Keratinocyte (primary cell): ENCODE data around the gene ZNF358. TPM values are rescaled to one million over a fixed set of nuclear protein-coding genes. Genes with fewer than 3 reads are reported as not detected.

ENCODE experiments used
- DNase-seq: peaks from one replicate; pipeline ENCODE4 v3.0.0-alpha.2; 2011; ENCODE audit warnings: low read depth, missing footprints, low spot score
- FAIRE-seq: peaks from 2 replicates; lab custom pipeline; 2011; peaks lifted over from hg19 to GRCh38; lab: Jason Lieb, UNC
- H2AFZ ChIP-seq: 2 replicates; pipeline ENCODE4 v1.6.0; 2012; ENCODE audit warnings: low read length, control low read depth, inconsistent platforms; ENCODE audit not compliant: control insufficient read depth
- H3K27ac ChIP-seq: 2 replicates; pipeline ENCODE4 v1.5.1; 2011; ENCODE audit warnings: low read length; ENCODE audit not compliant: control insufficient read depth, insufficient read depth
- H3K27me3 ChIP-seq: 3 replicates; pipeline ENCODE4 v1.6.0; 2011; ENCODE audit warnings: low read length; ENCODE audit not compliant: control insufficient read depth, insufficient read depth; ENCODE audit errors: extremely low read depth
- H3K36me3 ChIP-seq, 2 experiments: 2 replicates in 1 of 2; 3 replicates in 1 of 2; pipeline ENCODE4 v1.5.1; 2011; ENCODE audit warnings: low read length in 2 of 2, mild to moderate bottlenecking in 1 of 2; ENCODE audit not compliant: control insufficient read depth in 2 of 2, insufficient read depth in 2 of 2; ENCODE audit errors: extremely low read depth in 1 of 2
- H3K4me1 ChIP-seq: 3 replicates; pipeline ENCODE4 v1.5.1; 2011; ENCODE audit warnings: low read length; ENCODE audit not compliant: control insufficient read depth, insufficient read depth; ENCODE audit errors: extremely low read depth
- H3K4me2 ChIP-seq: 3 replicates; pipeline ENCODE4 v1.6.0; 2011; ENCODE audit warnings: low read depth, low read length; ENCODE audit not compliant: control insufficient read depth, insufficient read depth; ENCODE audit errors: extremely low read depth
- H3K4me3 ChIP-seq, 3 experiments: fragments of 200-600 bp in 1 of 3; sonication (generic) in 1 of 3; 2 replicates in 2 of 3; 3 replicates in 1 of 3; pipeline ENCODE4 v1.5.1; 2011 to 2016; ENCODE audit warnings: low read length in 3 of 3, mild to moderate bottlenecking in 3 of 3, control low read depth in 2 of 3, inconsistent platforms in 1 of 3, low read depth in 1 of 3, mixed read lengths in 1 of 3, mixed run types in 1 of 3, moderate library complexity in 1 of 3; ENCODE audit not compliant: control insufficient read depth in 2 of 3, insufficient read depth in 2 of 3; ENCODE audit errors: extremely low read depth in 1 of 3
- H3K79me2 ChIP-seq: 2 replicates; pipeline ENCODE4 v1.6.0; 2012; ENCODE audit warnings: low read length; ENCODE audit not compliant: control insufficient read depth, insufficient read depth
- H3K9ac ChIP-seq: 3 replicates; pipeline ENCODE4 v1.6.0; 2011; ENCODE audit warnings: low read length; ENCODE audit not compliant: control insufficient read depth, insufficient read depth; ENCODE audit errors: extremely low read depth
- H3K9me1 ChIP-seq: 3 replicates; pipeline ENCODE4 v1.6.0; 2011; ENCODE audit warnings: low read length; ENCODE audit not compliant: control insufficient read depth, insufficient read depth; ENCODE audit errors: extremely low read depth
- H3K9me3 ChIP-seq: 2 replicates; pipeline ENCODE4 v1.5.1; 2012; ENCODE audit warnings: low read depth, low read length; ENCODE audit not compliant: control insufficient read depth
- H4K20me1 ChIP-seq: 3 replicates; pipeline ENCODE4 v1.6.0; 2011; ENCODE audit warnings: low read length; ENCODE audit not compliant: control insufficient read depth, insufficient read depth; ENCODE audit errors: extremely low read depth
- EZH2 ChIP-seq: IDR thresholded peaks from one replicate; pipeline ENCODE4 v1.6.1; 2012; ENCODE audit warnings: inconsistent platforms, mild to moderate bottlenecking, low read length, moderate library complexity
- dilution Hi-C: fragments of 300-500 bp; cut with MboI; formaldehyde crosslinking; loops from one replicate; pipeline ENCODE4 v1.7.0; 2020; ENCODE audit warnings: low sequenced_read_pairs; ENCODE audit not compliant: extremely low pct_ligation_motif_present
- polyA plus RNA-seq, 5 experiments: library from polyadenylated mRNA; depleted of rRNA in 3 of 5; stranded (reverse) in 3 of 5; stranded (forward) in 1 of 5; unstranded in 1 of 5; fragments of >200 nt; gene quantifications; 1 replicate in 1 of 5; 2 replicates in 3 of 5; 3 replicates in 1 of 5; pipeline versions ENCODE4 v1.2.1 to v1.2.3, GENCODE V29; 2011 to 2012; ENCODE audit warnings: missing spikeins in 2 of 5, low read depth in 1 of 5, low replicate concordance in 1 of 5
- TF ChIP-seq, protein P1 (sequence below), 3 experiments: IDR thresholded peaks in 1 of 3; conservative IDR thresholded peaks in 1 of 3; optimal IDR thresholded peaks in 1 of 3; 2 replicates in 2 of 3; 3 replicates in 1 of 3; pipeline versions ENCODE3 to v1.5.1; 2011; ENCODE audit warnings: low read length in 3 of 3, mild to moderate bottlenecking in 3 of 3, moderate library complexity in 2 of 3, control low read depth in 1 of 3, inconsistent platforms in 1 of 3; ENCODE audit not compliant: insufficient read depth in 2 of 3; ENCODE audit errors: extremely low read depth in 1 of 3

The ZNF358 gene
- polyA plus RNA-seq, 1 donor (not counting 4 experiments of a cell fraction or from before 2014, with no cell fraction given): 8.5 TPM

DNA sequence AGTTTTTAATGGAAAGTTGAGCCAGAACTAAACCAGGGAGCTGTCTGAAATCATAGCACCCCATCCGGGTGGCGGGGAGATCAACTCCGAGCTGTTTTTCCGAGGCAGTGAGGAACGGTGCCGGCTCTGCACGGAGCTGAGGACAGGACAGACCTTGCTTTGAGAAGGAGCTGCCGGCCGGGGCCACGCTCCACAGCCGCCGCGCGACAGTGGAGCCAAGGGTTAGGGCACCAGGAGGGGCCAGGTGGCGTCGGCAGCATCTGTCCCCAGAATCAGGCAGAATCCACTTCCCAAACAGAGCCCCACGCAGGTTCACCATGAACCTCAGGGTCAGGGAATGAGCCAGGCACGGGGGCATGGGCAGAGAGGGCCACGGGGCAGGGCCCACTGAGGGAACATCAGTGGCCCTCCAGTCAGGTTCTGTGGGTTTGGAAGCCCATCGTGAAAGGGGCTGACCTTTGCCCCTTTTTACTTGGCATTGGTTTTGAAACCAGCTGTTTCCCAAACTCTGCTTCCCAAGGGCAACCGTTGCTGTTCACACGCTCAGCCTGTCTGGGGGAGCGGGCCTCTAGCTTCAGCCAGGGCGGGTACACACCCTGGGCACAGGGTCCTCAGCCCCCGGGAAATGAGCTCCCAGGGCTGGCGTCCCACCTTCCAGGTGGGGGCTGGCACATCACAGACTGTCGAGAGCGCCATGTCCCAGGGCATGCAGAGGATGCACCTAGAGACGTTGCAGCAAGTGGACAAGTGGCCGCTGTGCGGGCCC lies 45.2 kb upstream of the ZNF358 start:
- no peaks in the 10 kb centered on the region for H3K79me2 ChIP-seq
- H3K27ac ChIP-seq: no peak overlapping the region
- DNase-seq (no peak), FAIRE-seq (no peak)
- H3K9ac ChIP-seq: no peak overlapping the region
- no peak for TF ChIP-seq EZH2
- TF ChIP-seq, protein P1, sequence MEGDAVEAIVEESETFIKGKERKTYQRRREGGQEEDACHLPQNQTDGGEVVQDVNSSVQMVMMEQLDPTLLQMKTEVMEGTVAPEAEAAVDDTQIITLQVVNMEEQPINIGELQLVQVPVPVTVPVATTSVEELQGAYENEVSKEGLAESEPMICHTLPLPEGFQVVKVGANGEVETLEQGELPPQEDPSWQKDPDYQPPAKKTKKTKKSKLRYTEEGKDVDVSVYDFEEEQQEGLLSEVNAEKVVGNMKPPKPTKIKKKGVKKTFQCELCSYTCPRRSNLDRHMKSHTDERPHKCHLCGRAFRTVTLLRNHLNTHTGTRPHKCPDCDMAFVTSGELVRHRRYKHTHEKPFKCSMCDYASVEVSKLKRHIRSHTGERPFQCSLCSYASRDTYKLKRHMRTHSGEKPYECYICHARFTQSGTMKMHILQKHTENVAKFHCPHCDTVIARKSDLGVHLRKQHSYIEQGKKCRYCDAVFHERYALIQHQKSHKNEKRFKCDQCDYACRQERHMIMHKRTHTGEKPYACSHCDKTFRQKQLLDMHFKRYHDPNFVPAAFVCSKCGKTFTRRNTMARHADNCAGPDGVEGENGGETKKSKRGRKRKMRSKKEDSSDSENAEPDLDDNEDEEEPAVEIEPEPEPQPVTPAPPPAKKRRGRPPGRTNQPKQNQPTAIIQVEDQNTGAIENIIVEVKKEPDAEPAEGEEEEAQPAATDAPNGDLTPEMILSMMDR (optimal IDR thresholded peaks at IDR 0.05 in 1 of 3, IDR thresholded peaks at IDR 0.05 in 1 of 3, conservative IDR thresholded peaks at IDR 0.05 in 1 of 3; ENCODE audit: extremely low read depth in 1 of 3, insufficient read depth in 2 of 3, low read length in 3 of 3): no peak
- H3K27me3 ChIP-seq: no peaks in the 10 kb centered on the region
- H3K4me3 ChIP-seq: no peak overlapping the region
- peaks cover 2% of the 10 kb centered on the region for H3K4me1 ChIP-seq
- H3K9me1 ChIP-seq: no peaks in the 10 kb centered on the region
- H3K36me3 ChIP-seq: peaks cover 0 to 17% of the 10 kb centered on the region in 2 experiments
- dilution Hi-C loops: no loop called here
- no peaks in the 10 kb centered on the region for H4K20me1 ChIP-seq
- no peak overlapping the region for H3K4me2 ChIP-seq
- H2AFZ ChIP-seq: no peak overlapping the region
- H3K9me3 ChIP-seq: no peaks in the 10 kb centered on the region

DNA sequence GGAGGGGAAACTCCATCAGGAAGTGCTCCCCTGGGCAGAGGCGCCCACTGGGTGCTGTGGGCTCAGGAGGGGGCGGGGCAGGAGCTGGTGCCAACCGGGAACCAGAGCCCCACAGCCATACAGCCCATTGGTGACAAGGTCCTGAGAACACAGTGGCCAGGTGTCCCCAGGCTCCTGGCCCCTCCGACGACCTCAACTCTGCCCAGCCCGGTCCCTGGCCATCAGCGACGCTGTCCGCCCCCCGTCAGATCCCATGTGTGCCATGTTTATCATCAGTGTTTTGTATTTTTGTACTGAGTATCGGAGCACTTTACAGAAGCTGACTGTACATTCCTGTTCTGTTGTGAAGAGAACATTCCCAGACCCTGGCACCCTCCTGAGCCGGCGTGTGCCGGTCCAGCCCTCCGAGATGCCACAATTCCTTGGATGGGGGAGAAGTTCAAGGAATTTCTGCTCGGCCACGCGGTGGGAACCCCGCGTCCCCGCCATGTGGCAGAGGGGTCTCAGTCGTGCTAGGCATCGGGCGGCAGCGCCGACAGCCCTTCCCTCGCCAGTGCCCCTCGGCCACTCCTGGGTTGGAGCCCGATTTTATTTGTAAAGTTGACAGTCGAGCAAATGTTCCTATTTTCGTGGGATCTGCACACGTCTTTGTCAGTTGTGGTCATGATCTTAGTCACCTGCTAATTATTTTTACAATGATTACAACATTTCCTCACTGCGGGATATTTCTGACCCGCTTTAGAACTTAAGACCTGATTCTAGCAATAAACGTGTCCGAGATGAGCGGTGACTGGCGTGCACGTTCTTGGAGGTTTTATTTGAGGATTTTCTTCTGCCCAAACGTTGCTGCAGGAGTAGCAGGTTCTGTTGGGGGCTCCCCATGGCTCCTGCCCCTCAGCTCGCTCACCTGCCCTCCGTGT lies 43.9 kb upstream of the ZNF358 start:
- FAIRE-seq (no peak), DNase-seq (no peak)
- Histone ChIP-seq H3K9ac (no peak overlapping the region), H3K4me1 (peaks cover 2% of the 10 kb centered on the region), H3K36me3 (peaks cover 0 to 17% of the 10 kb centered on the region in 2 experiments), H3K9me1 (no peaks in the 10 kb centered on the region), H2AFZ (no peak overlapping the region), H3K27me3 (no peaks in the 10 kb centered on the region), H3K79me2 (no peaks in the 10 kb centered on the region), H3K9me3 (no peaks in the 10 kb centered on the region), H4K20me1 (no peaks in the 10 kb centered on the region), H3K4me3 (no peak overlapping the region), H3K4me2 (no peak overlapping the region), H3K27ac (no peak overlapping the region)
- TF ChIP-seq, protein P1 (optimal IDR thresholded peaks at IDR 0.05 in 1 of 3, IDR thresholded peaks at IDR 0.05 in 1 of 3, conservative IDR thresholded peaks at IDR 0.05 in 1 of 3; ENCODE audit: extremely low read depth in 1 of 3, insufficient read depth in 2 of 3, low read length in 3 of 3): no peak
- TF ChIP-seq EZH2: no peak
- dilution Hi-C loops: no loop called here
